ENCODE data around the gene PRAME. TPM values are rescaled to one million over a fixed set of nuclear protein-coding genes. Genes with fewer than 3 reads are reported as not detected.
A peak's percentile ranks its signal among the peaks of the same experiment; 100 is the strongest.

PRAME gene

DNA sequence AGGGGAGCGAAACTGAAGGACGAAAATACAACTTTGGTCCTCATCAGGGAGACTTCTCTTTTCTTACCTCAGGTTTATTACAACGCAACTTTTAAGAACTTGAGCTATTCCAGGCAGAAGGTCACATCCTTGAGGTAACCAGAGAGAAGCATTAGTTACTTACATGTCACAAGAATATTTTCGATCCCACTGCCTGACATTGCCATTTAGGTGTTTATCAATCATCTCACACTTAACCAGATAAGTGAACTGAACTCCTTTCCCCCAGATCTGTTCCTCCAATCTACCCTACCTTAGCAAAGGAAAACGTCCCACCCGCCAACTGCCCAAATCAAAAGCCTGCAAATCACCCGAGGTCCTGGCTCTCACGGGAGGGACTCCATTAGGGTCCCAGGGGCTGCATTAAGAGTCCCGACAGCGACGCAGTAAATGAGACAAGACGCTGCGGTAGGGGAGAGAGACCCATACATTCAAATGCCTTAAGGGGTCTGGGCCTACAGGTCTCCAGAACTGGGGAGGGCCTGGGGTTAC is 51.3 kb downstream of the PRAME start:
- peaks cover 5% of the 10 kb centered on the region for H3K79me1 ChIP-seq (ENCODE audit: low read length)
- H4K8ac ChIP-seq (ENCODE audit: low read depth, low read length): peak overlapping the region; percentile 84
- peak overlapping the region; percentile 90 for H3K4me3 ChIP-seq (ENCODE audit: low read length)
- DNase-seq: peak; percentile 25
- no peaks in the 10 kb centered on the region for H3K27me3 ChIP-seq (ENCODE audit: insufficient read depth, low read length, poor library complexity)
- H3K79me2 ChIP-seq (ENCODE audit: control insufficient read depth, insufficient read depth, low read length): no peaks in the 10 kb centered on the region
- H2BK15ac ChIP-seq (replicated peaks; ENCODE audit: low read depth): no peak overlapping the region
- no peak overlapping the region for H3K4ac ChIP-seq (ENCODE audit: low read depth, low read length)
- H3K23ac ChIP-seq (ENCODE audit: low read length): no peak overlapping the region
- peak overlapping the region; percentile 94 for H3K56ac ChIP-seq (ENCODE audit: low read length)
- peak overlapping the region; percentile 4 for H3K18ac ChIP-seq (ENCODE audit: low read length)
- H3K4me2 ChIP-seq (ENCODE audit: low read length): peak overlapping the region; percentile 74
- peak overlapping the region; percentile 94 for H3K9ac ChIP-seq (ENCODE audit: low read length)
- H2AK5ac ChIP-seq (ENCODE audit: low read length): no peak overlapping the region
- no peak overlapping the region for H4K5ac ChIP-seq (ENCODE audit: low read length)
- H2BK5ac ChIP-seq (ENCODE audit: low read length): no peak overlapping the region
- no peak overlapping the region for H3K27ac ChIP-seq (ENCODE audit: low read depth, low read length)
- no CpG with 5 or more reads among the region's 13 CpGs for WGBS (ENCODE audit: extremely low coverage, insufficient coverage, low lambda C conversion rate)
- no peaks in the 10 kb centered on the region for H3K36me3 ChIP-seq (ENCODE audit: control insufficient read depth, insufficient read depth, low read length)
- H2BK120ac ChIP-seq (ENCODE audit: low read depth, low read length): no peak overlapping the region
- no peaks in the 10 kb centered on the region for H3K4me1 ChIP-seq (ENCODE audit: control insufficient read depth, low read depth, low read length)

DNA sequence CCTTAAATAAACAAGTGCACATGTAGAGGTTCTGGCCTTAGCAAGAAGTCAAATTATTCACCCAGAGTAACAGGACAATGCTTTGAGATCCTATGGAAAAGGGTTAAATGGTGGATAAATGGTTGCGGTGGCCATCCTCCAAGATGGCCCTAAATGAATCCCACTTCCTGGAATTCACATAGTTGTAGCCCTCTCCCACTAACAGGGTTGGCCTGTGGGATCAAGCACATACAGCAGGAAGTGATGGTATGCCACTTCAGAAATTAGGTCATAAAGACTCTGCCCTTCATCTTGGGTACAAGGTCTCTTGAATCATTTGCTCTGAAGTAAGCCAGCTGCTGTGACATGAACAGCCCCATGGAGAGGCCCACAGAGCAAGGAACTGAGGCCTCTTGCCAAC is 52.3 kb downstream of the PRAME start:
- Histone ChIP-seq H3K36me3 (ENCODE audit: control insufficient read depth, insufficient read depth, low read length) (no peaks in the 10 kb centered on the region), H3K56ac (ENCODE audit: low read length) (no peak overlapping the region)

DNA sequence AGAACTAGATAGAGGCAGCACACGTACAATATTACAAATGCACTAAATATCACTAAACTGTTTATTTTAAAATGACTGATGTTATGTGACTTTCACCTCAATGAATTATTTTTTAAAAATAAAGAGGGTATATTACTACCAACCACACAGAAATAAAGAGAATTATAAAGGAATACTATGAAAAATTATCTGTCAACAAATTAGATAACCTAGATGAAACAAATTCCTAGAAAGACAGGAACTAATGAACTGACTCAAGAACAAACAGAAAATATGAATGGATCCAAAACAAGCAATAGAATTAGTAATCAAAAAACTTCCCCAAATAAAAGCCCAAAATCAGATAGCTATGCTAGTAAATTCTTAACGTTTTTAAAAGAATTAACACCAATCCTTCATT is 60.8 kb downstream of the PRAME start:
- H2BK5ac ChIP-seq (ENCODE audit: low read length): no peak overlapping the region
- no peaks in the 10 kb centered on the region for H3K79me1 ChIP-seq (ENCODE audit: low read length)
- no peaks in the 10 kb centered on the region for H3K4me1 ChIP-seq (ENCODE audit: control insufficient read depth, low read depth, low read length)
- no peak overlapping the region for H4K8ac ChIP-seq (ENCODE audit: low read depth, low read length)
- H3K23ac ChIP-seq (ENCODE audit: low read length): no peak overlapping the region
- H2BK15ac ChIP-seq (replicated peaks; ENCODE audit: low read depth): no peak overlapping the region
- no peaks in the 10 kb centered on the region for H3K27me3 ChIP-seq (ENCODE audit: insufficient read depth, low read length, poor library complexity)
- H3K27ac ChIP-seq (ENCODE audit: low read depth, low read length): no peak overlapping the region
- H3K79me2 ChIP-seq (ENCODE audit: control insufficient read depth, insufficient read depth, low read length): no peaks in the 10 kb centered on the region
- no peak overlapping the region for H3K4me2 ChIP-seq (ENCODE audit: low read length)
- H2AK5ac ChIP-seq (ENCODE audit: low read length): no peak overlapping the region
- WGBS (ENCODE audit: extremely low coverage, insufficient coverage, low lambda C conversion rate): no CpG with 5 or more reads among the region's 2 CpGs
- no peak for DNase-seq
- no peak overlapping the region for H3K18ac ChIP-seq (ENCODE audit: low read length)
- no peak overlapping the region for H3K4me3 ChIP-seq (ENCODE audit: low read length)
- H3K36me3 ChIP-seq (ENCODE audit: control insufficient read depth, insufficient read depth, low read length): no peaks in the 10 kb centered on the region
- no peak overlapping the region for H4K5ac ChIP-seq (ENCODE audit: low read length)
- no peak overlapping the region for H3K56ac ChIP-seq (ENCODE audit: low read length)
- no peak overlapping the region for H2BK120ac ChIP-seq (ENCODE audit: low read depth, low read length)
- H3K4ac ChIP-seq (ENCODE audit: low read depth, low read length): no peak overlapping the region
- no peak overlapping the region for H3K9ac ChIP-seq (ENCODE audit: low read length)

More for the DNA sequence above, 52.3 kb downstream of the PRAME start:
- no peak overlapping the region for H2BK120ac ChIP-seq (ENCODE audit: low read depth, low read length)
- H3K4me1 ChIP-seq (ENCODE audit: control insufficient read depth, low read depth, low read length): no peaks in the 10 kb centered on the region
- no peak overlapping the region for H2AK5ac ChIP-seq (ENCODE audit: low read length)
- H3K4ac ChIP-seq (ENCODE audit: low read depth, low read length): no peak overlapping the region
- no peak overlapping the region for H3K27ac ChIP-seq (ENCODE audit: low read depth, low read length)
- H3K27me3 ChIP-seq (ENCODE audit: insufficient read depth, low read length, poor library complexity): no peaks in the 10 kb centered on the region
- H4K8ac ChIP-seq (ENCODE audit: low read depth, low read length): no peak overlapping the region
- DNase-seq: no peak
- no peak overlapping the region for H2BK15ac ChIP-seq (replicated peaks; ENCODE audit: low read depth)
- H3K18ac ChIP-seq (ENCODE audit: low read length): no peak overlapping the region
- H4K5ac ChIP-seq (ENCODE audit: low read length): no peak overlapping the region
- no peak overlapping the region for H3K9ac ChIP-seq (ENCODE audit: low read length)
- H2BK5ac ChIP-seq (ENCODE audit: low read length): no peak overlapping the region
- H3K79me1 ChIP-seq (ENCODE audit: low read length): peaks cover 5% of the 10 kb centered on the region
- H3K4me2 ChIP-seq (ENCODE audit: low read length): no peak overlapping the region
- no CpG with 5 or more reads among the region's 1 CpG for WGBS (ENCODE audit: extremely low coverage, insufficient coverage, low lambda C conversion rate)
- no peak overlapping the region for H3K4me3 ChIP-seq (ENCODE audit: low read length)
- no peak overlapping the region for H3K23ac ChIP-seq (ENCODE audit: low read length)
- no peaks in the 10 kb centered on the region for H3K79me2 ChIP-seq (ENCODE audit: control insufficient read depth, insufficient read depth, low read length)

Small RNA genes lying within 50 kb of the gene (small RNA-seq; reads per million reads assigned to genes)
- gene IGLV2-34 (ENCODE audit: insufficient read depth): not detected

Data from mesendoderm (in vitro differentiated cells).